K562 (cell line): ENCODE results near the gene FREM1. TPM values are rescaled to one million over a fixed set of nuclear protein-coding genes. Genes with fewer than 3 reads are reported as not detected.
A peak's percentile ranks its signal among the peaks of the same experiment; 100 is the strongest.

ENCODE experiments used
- ATAC-seq: fragments of 200-7000 bp; cut with Tn5 transposase; 3 replicates; pipeline ENCODE4 v1.9.1; 2020; ENCODE audit warnings: moderate library complexity
- BruUV-seq: library from RNA; stranded (reverse); fragments of 400-500 nt; replicated peaks from 2 replicates; lab custom pipeline; 2021; lab: Mats Ljungman, UMichigan
- CTCF ChIA-PET: fragments of 300-600 bp; formaldehyde crosslinking; extraction: SDS; loops from one replicate; lab custom pipeline; 2021; ENCODE audit warnings: low intra/inter-chr PET ratio; lab: Yijun Ruan, JAX
- POLR2A ChIA-PET: fragments of 300-600, 350-650 bp; sonication (Branson Sonifier 250); formaldehyde crosslinking; extraction: SDS; loops from one replicate; lab custom pipeline; 2021; ENCODE audit warnings: antibody characterized with exemption, inconsistent platforms; lab: Yijun Ruan, JAX
- DNase-seq, 4 experiments: peaks; one replicate each; pipeline versions ENCODE4 v3.0.0 to v3.0.0-alpha.2; 2011 to 2018; ENCODE audit warnings: low spot score in 3 of 4, mixed read lengths in 3 of 4; ENCODE audit errors: extremely low read depth in 1 of 4
- FAIRE-seq: peaks from 2 replicates; lab custom pipeline; 2011; peaks lifted over from hg19 to GRCh38; lab: Jason Lieb, UNC
- H2AFZ ChIP-seq: 2 replicates; pipeline ENCODE4 v1.6.0; 2011; ENCODE audit warnings: low read depth, low read length, control low read depth, inconsistent platforms
- H3K27ac ChIP-seq: fragments of 200-600 bp; 3 replicates; pipeline ENCODE4 v1.8.0; 2011; ENCODE audit warnings: low read depth, mild to moderate bottlenecking, control low read depth, inconsistent platforms, low read length, moderate library complexity, mixed read lengths; ENCODE audit errors: extremely low read depth
- H3K27me3 ChIP-seq, 2 experiments: fragments of 300-600 bp in 1 of 2; 2 replicates in 1 of 2; 3 replicates in 1 of 2; pipeline versions ENCODE4 v1.6.0 to v1.8.0; 2011; ENCODE audit warnings: inconsistent platforms in 2 of 2, low read length in 2 of 2, mild to moderate bottlenecking in 1 of 2, mixed read lengths in 1 of 2, moderate library complexity in 1 of 2; ENCODE audit not compliant: control insufficient read depth in 2 of 2, insufficient read depth in 2 of 2
- H3K36me3 ChIP-seq: fragments of 300-600 bp; 3 replicates; pipeline ENCODE4 v1.8.0; 2011; ENCODE audit warnings: mild to moderate bottlenecking, low read length, inconsistent platforms; ENCODE audit not compliant: control insufficient read depth, insufficient read depth
- H3K4me1 ChIP-seq, 2 experiments: fragments of 200-600 bp in 1 of 2; replicated peaks in 1 of 2; 2 replicates in 1 of 2; 3 replicates in 1 of 2; pipeline versions ENCODE4 v1.5.1 to v1.8.0; 2011; ENCODE audit warnings: inconsistent platforms in 2 of 2, low read length in 2 of 2, mild to moderate bottlenecking in 1 of 2, mixed read lengths in 1 of 2, moderate library complexity in 1 of 2; ENCODE audit not compliant: control insufficient read depth in 2 of 2, insufficient read depth in 2 of 2
- H3K4me2 ChIP-seq: 2 replicates; pipeline ENCODE4 v1.6.1; 2011; ENCODE audit warnings: low read length, control low read depth, inconsistent platforms, mixed read lengths; ENCODE audit not compliant: insufficient read depth
- H3K4me3 ChIP-seq: fragments of 200-600 bp; sonication (generic), shearing (Covaris generic); 2 replicates; pipeline ENCODE4 v1.5.1; 2016; ENCODE audit warnings: control low read depth, inconsistent platforms
- H3K79me2 ChIP-seq: fragments of 200-600 bp; 3 replicates; pipeline ENCODE4 v1.8.0; 2011; ENCODE audit warnings: low read length, inconsistent platforms; ENCODE audit not compliant: control insufficient read depth, insufficient read depth
- H3K9ac ChIP-seq, 2 experiments: 2 replicates each; pipeline versions ENCODE4 v1.6.0 to v1.6.1; 2011; ENCODE audit warnings: low read depth in 2 of 2, low read length in 2 of 2, control low read depth in 1 of 2, inconsistent platforms in 1 of 2, mild to moderate bottlenecking in 1 of 2, mixed read lengths in 1 of 2; ENCODE audit not compliant: insufficient read depth in 1 of 2
- H3K9me1 ChIP-seq: one replicate; pipeline ENCODE4 v1.6.0; 2011; ENCODE audit warnings: inconsistent platforms, mild to moderate bottlenecking, low read length, moderate library complexity; ENCODE audit not compliant: control insufficient read depth, insufficient read depth
- H3K9me3 ChIP-seq: replicated peaks from 2 replicates; pipeline ENCODE4 v1.5.1; 2011; ENCODE audit warnings: low read depth, low read length, inconsistent platforms; ENCODE audit not compliant: control insufficient read depth, insufficient read depth
- H4K20me1 ChIP-seq: replicated peaks from 2 replicates; pipeline ENCODE4 v1.6.1; 2011; ENCODE audit warnings: low read length, inconsistent platforms, mixed read lengths; ENCODE audit not compliant: control insufficient read depth, insufficient read depth
- RAD21 ChIP-seq, 2 experiments: fragments of 250-450 bp in 1 of 2; fragments of 450-650 bp in 1 of 2; sonication (Bioruptor Pico) in 1 of 2; formaldehyde crosslinking in 1 of 2; IDR thresholded peaks in 1 of 2; conservative IDR thresholded peaks in 1 of 2; 2 replicates each; pipeline versions ENCODE4 v1.4.0 to v1.8.0; 2020 to 2022; ENCODE audit warnings: mild to moderate bottlenecking in 2 of 2, moderate library complexity in 1 of 2
- ZBED1 ChIP-seq: IDR thresholded peaks from 2 replicates; pipeline ENCODE4 v1.6.1; 2014
- WGBS: fragments of 100-300 bp; shearing (Covaris generic); methylation state at CpG from one replicate; pipeline ENCODE4 v1.1.6; 2016; ENCODE audit warnings: low coverage, mixed read lengths; ENCODE audit not compliant: insufficient coverage; ENCODE audit errors: missing lambda C conversion rate; 5-methylcytosine and 5-hydroxymethylcytosine counted together
- in situ Hi-C: fragments of 300-500 bp; cut with MboI; formaldehyde crosslinking; loops from 4 replicates; pipeline ENCODE4 v1.15.0; 2018; ENCODE audit warnings: inconsistent platforms, mixed read lengths
- intact Hi-C: fragments of 100-400 bp; cut with micrococcal nuclease; formaldehyde crosslinking; loops from 2 replicates; pipeline ENCODE4 v1.14.2; 2022
- polyA plus RNA-seq, 8 experiments: library from polyadenylated mRNA; depleted of rRNA in 4 of 8; stranded (reverse) in 5 of 8; unstranded in 3 of 8; fragments of >200 nt; fragmentation: Nextera tagmentation in 2 of 8; fragmentation: Illumina TruSeq in 1 of 8; extraction: Ambion mirVana in 2 of 8; extraction: Trizol in 1 of 8; gene quantifications; 2 replicates each; pipeline versions ENCODE4 v1.2.1 to v1.2.3, GENCODE V29; 2011 to 2014; ENCODE audit warnings: inconsistent platforms in 1 of 8, missing spikeins in 1 of 8
- total RNA-seq, 7 experiments: library from RNA; depleted of rRNA in 6 of 7; stranded (reverse); fragments of >200 nt in 6 of 7; fragmentation: Illumina TruSeq in 2 of 7; extraction: Trizol in 2 of 7; gene quantifications; 2 replicates each; pipeline versions ENCODE4 v1.2.1 to v1.2.3, GENCODE V29; 2011 to 2021; ENCODE audit warnings: low replicate concordance in 1 of 7
- TF ChIP-seq, protein P1 (sequence below), 3 experiments: IDR thresholded peaks in 2 of 3; conservative IDR thresholded peaks in 1 of 3; 2 replicates each; pipeline ENCODE4 v1.5.1; 2011 to 2012; ENCODE audit warnings: low read length in 3 of 3, mild to moderate bottlenecking in 3 of 3, control low read depth in 2 of 3, improper control_type of control experiment in 1 of 3, inconsistent platforms in 1 of 3, low read depth in 1 of 3, mixed read lengths in 1 of 3, moderate library complexity in 1 of 3; ENCODE audit not compliant: insufficient read depth in 2 of 3

The FREM1 gene
- total and polyA plus RNA-seq, 9 of the 15 experiments (the other 6 are each of a cell fraction or from before 2014, with no cell fraction given), result 0.03 to 0.24 (median 0.13) TPM; not detected in 2

DNA sequence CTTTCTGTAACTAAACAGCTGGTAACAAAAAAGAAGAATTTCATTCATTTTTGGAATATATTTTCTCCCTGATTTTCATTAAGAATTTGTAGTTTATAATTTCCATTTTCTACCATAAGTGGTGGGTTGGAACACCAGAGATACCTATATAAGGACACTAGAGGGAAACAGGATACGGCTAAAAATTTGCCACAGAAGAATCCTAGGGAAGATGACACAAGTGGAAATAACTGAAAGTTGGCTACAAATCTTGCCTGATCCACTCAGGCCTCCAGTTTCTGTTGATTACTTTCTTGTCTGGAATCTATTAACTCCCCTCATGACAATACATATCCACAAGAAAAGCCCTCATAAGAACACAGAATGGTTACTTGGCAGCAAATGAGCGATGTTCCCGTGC, 46.8 kb downstream of the FREM1 start:
- H3K79me2 ChIP-seq, result no peaks in the 10 kb centered on the region
- no peak overlapping the region for H3K4me2 ChIP-seq
- no peaks in the 10 kb centered on the region for H3K4me1 ChIP-seq
- H3K9me3 ChIP-seq, result no peaks in the 10 kb centered on the region
- H3K4me3 ChIP-seq, result no peak overlapping the region
- H2AFZ ChIP-seq, result no peak overlapping the region
- no TSS peak for BruUV-seq
- H3K36me3 ChIP-seq, result no peaks in the 10 kb centered on the region
- no peak for DNase-seq
- in situ Hi-C loops, result no loop called here
- no peak overlapping the region for H3K27ac ChIP-seq
- TF ChIP-seq ZBED1, result no peak
- peak; percentile 25 to 43; a peak in 2 of 4 replicates for TF ChIP-seq RAD21 (CRISPR knock-in tag; conservative IDR thresholded peaks at IDR 0.05 in 1 of 2, IDR thresholded peaks at IDR 0.05 in 1 of 2)
- TF ChIP-seq, protein P1, sequence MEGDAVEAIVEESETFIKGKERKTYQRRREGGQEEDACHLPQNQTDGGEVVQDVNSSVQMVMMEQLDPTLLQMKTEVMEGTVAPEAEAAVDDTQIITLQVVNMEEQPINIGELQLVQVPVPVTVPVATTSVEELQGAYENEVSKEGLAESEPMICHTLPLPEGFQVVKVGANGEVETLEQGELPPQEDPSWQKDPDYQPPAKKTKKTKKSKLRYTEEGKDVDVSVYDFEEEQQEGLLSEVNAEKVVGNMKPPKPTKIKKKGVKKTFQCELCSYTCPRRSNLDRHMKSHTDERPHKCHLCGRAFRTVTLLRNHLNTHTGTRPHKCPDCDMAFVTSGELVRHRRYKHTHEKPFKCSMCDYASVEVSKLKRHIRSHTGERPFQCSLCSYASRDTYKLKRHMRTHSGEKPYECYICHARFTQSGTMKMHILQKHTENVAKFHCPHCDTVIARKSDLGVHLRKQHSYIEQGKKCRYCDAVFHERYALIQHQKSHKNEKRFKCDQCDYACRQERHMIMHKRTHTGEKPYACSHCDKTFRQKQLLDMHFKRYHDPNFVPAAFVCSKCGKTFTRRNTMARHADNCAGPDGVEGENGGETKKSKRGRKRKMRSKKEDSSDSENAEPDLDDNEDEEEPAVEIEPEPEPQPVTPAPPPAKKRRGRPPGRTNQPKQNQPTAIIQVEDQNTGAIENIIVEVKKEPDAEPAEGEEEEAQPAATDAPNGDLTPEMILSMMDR (IDR thresholded peaks at IDR 0.05 in 2 of 3, conservative IDR thresholded peaks at IDR 0.05 in 1 of 3; ENCODE audit: insufficient read depth in 2 of 3, low read depth in 1 of 3, low read length in 3 of 3), result peak in 1 of 3 experiments; percentile 20; a peak in 2 of 6 replicates
- 7% methylated on average over 3 of the region's 3 CpGs for WGBS
- H4K20me1 ChIP-seq, result no peaks in the 10 kb centered on the region
- ChIA-PET CTCF (no interaction called here), POLR2A (no interaction called here)
- no peak overlapping the region for H3K9ac ChIP-seq
- H3K27me3 ChIP-seq, result no peaks in the 10 kb centered on the region
- no peak for FAIRE-seq
- ATAC-seq, result no peak
- H3K9me1 ChIP-seq, result no peaks in the 10 kb centered on the region
- intact Hi-C loops, result no loop called here
